GM12864 (cell line): Measurements from ENCODE around the gene ATE1.

Source experiments
- DNase-seq: peaks from one replicate; pipeline ENCODE4 v3.0.0-alpha.2; 2011; ENCODE audit warnings: low read depth
- H3K4me3 ChIP-seq: 2 replicates; pipeline ENCODE4 v1.5.1; 2011; ENCODE audit warnings: mild to moderate bottlenecking, low read depth, low read length, control low read depth
- CTCF ChIP-seq: IDR thresholded peaks from 2 replicates; pipeline ENCODE4 v1.5.1; 2011; ENCODE audit warnings: low read depth, mild to moderate bottlenecking, moderate library complexity, low read length, control low read depth, inconsistent platforms; ENCODE audit errors: missing control alignments

Gene ATE1

GRCh38 chr10:121747163-121747775, 180.6 kb downstream of the ATE1 start:
- TF ChIP-seq CTCF: no peak
- H3K4me3 ChIP-seq: no peak overlapping the region
- DNase-seq: no peak

- no peak for TF ChIP-seq CTCF
- no peak overlapping the region for H3K4me3 ChIP-seq
- no peak for DNase-seq
These were observed 186.5 kb downstream of the ATE1 start for GRCh38 chr10:121741248-121741792.

GRCh38 chr10:121740069-121740468, 187.8 kb downstream of the ATE1 start:
- DNase-seq: no peak
- H3K4me3 ChIP-seq: no peak overlapping the region
- TF ChIP-seq CTCF: no peak

GRCh38 chr10:121739114-121739513, 188.7 kb downstream of the ATE1 start:
- TF ChIP-seq CTCF: no peak
- DNase-seq: no peak
- no peak overlapping the region for H3K4me3 ChIP-seq

- DNase-seq: no peak
- TF ChIP-seq CTCF: no peak
- H3K4me3 ChIP-seq: no peak overlapping the region
These were observed 191.3 kb downstream of the ATE1 start for GRCh38 chr10:121736315-121737130.

- no peak for DNase-seq
- H3K4me3 ChIP-seq: no peak overlapping the region
- no peak for TF ChIP-seq CTCF
These were observed 192.6 kb downstream of the ATE1 start for GRCh38 chr10:121735263-121735662.

GRCh38 chr10:121734589-121735045, 193.2 kb downstream of the ATE1 start:
- no peak overlapping the region for H3K4me3 ChIP-seq
- peak; percentile 70 for TF ChIP-seq CTCF
- DNase-seq: no peak
